Small intestine (tissue), 7 donors: ENCODE results near the gene STIM1. TPM values are rescaled to one million over a fixed set of nuclear protein-coding genes. Genes with fewer than 3 reads are reported as not detected.

Experiments used
- DNase-seq, 2 donors: peaks; one replicate each; pipeline versions ENCODE4 v3.0.0 to v3.0.0-alpha.2; 2013
- FAIRE-seq: peaks from 2 replicates; lab custom pipeline; 2012; peaks lifted over from hg19 to GRCh38; lab: Jason Lieb, UNC
- H3K27ac ChIP-seq, 3 donors: one replicate each; pipeline ENCODE4 v1.5.1; 2013; ENCODE audit warnings: low read length in 2 of 3, mild to moderate bottlenecking in 2 of 3, control low read depth in 1 of 3, inconsistent platforms in 1 of 3, low read depth in 1 of 3, moderate library complexity in 1 of 3
- H3K27me3 ChIP-seq, 3 donors: one replicate each; pipeline ENCODE4 v1.6.1; 2013; ENCODE audit warnings: low read length in 3 of 3, inconsistent platforms in 1 of 3; ENCODE audit not compliant: control insufficient read depth in 3 of 3, insufficient read depth in 3 of 3
- H3K36me3 ChIP-seq, 3 donors: one replicate each; pipeline ENCODE4 v1.6.1; 2013; ENCODE audit warnings: low read length in 3 of 3, inconsistent platforms in 1 of 3, low read depth in 1 of 3, mild to moderate bottlenecking in 1 of 3, moderate library complexity in 1 of 3; ENCODE audit not compliant: control insufficient read depth in 3 of 3, insufficient read depth in 2 of 3
- H3K4me1 ChIP-seq, 3 donors: one replicate each; pipeline ENCODE4 v1.6.1; 2013; ENCODE audit warnings: low read length in 2 of 3, inconsistent platforms in 1 of 3, low read depth in 1 of 3, mild to moderate bottlenecking in 1 of 3, moderate library complexity in 1 of 3; ENCODE audit not compliant: control insufficient read depth in 3 of 3, insufficient read depth in 2 of 3
- H3K4me3 ChIP-seq, 3 donors: one replicate each; pipeline ENCODE4 v1.5.1; 2013; ENCODE audit warnings: low read length in 3 of 3, control low read depth in 1 of 3, inconsistent platforms in 1 of 3, low read depth in 1 of 3, mild to moderate bottlenecking in 1 of 3, moderate library complexity in 1 of 3
- H3K9me3 ChIP-seq, 2 donors: one replicate each; pipeline ENCODE4 v1.6.1; 2013; ENCODE audit warnings: low read depth in 1 of 2, low read length in 1 of 2; ENCODE audit not compliant: control insufficient read depth in 2 of 2, insufficient read depth in 1 of 2
- WGBS, 3 donors: extraction: QIAGEN DNeasy Blood & Tissue Kit; methylation state at CpG; one replicate each; pipeline ENCODE4 v1.1.7; 2013; 5-methylcytosine and 5-hydroxymethylcytosine counted together
- polyA plus RNA-seq, 4 donors: library from polyadenylated mRNA; stranded (reverse) in 3 of 4; unstranded in 1 of 4; fragments of 200-250 nt in 3 of 4; fragments of 120-200 nt in 1 of 4; gene quantifications; one replicate each; pipeline versions ENCODE4 v1.2.1 to v1.2.3, GENCODE V29; 2013
- donor health status: healthy with polysubstance abuse.
- donor health status: control.
- donor health status: control.
- donor health status: Bipolar disorder and iron deficiency.
- donor health status: healthy.

STIM1 gene
- polyA plus RNA-seq, 4 donors = 5.6 to 27.9 (median 11.7) TPM

DNA sequence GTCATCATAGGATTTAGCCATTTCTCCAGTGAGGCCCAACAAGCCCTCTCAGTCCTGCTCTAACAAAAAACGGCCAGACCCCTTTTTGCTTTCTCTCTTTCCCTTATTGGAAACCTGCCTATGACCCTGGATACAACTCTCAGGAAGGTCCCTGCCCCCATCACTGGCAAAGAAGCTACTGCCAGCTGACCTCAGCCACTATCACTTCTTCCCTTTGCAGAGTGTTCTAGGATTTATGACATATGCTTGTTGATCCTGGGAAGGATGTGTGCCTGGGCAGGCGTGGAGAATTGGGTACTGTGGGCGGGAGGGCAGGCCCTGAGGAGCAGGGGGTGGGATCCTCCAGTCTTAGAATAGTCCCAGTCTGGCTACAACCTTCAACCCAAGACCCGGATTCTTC, 39.6 kb upstream of the STIM1 start:
- 89 to 92% (median 92%) methylated on average over 4 of the region's 4 CpGs for WGBS, 3 donors
- DNase-seq = no peak
- H3K9me3 ChIP-seq = no peaks in the 10 kb centered on the region
- H3K27me3 ChIP-seq = no peaks in the 10 kb centered on the region
- H3K4me1 ChIP-seq = peaks cover 0 to 14% (median 0%) of the 10 kb centered on the region in 3 donors
- no peak overlapping the region for H3K27ac ChIP-seq
- no peak for FAIRE-seq
- no peak overlapping the region for H3K4me3 ChIP-seq
- H3K36me3 ChIP-seq = peaks cover 0 to 41% (median 0%) of the 10 kb centered on the region in 3 donors

DNA sequence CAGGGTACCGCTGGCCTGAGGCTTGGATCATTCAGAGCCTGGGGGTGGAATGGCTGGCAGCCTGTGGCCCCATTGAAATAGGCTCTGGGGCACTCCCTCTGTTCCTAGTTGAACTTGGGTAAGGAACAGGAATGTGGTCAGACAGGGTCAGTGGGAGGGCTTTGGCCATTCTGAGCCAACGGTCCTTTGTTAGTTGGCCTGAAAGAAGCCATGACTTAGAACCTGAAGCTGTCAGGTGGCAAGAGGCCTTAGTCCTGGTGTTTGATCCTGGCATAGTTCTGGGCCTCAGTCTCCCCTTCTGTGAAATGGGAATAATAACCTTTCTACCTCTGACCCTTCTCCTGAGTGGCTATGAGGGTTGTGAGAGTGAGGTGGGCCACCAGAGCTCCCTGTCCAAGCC, 38.8 kb upstream of the STIM1 start:
- Histone ChIP-seq H3K36me3 (peaks cover 0 to 40% (median 0%) of the 10 kb centered on the region in 3 donors), H3K4me1 (peaks cover 0 to 14% (median 0%) of the 10 kb centered on the region in 3 donors), H3K4me3 (no peak overlapping the region), H3K9me3 (no peaks in the 10 kb centered on the region), H3K27me3 (no peaks in the 10 kb centered on the region), H3K27ac (peak overlapping the region in 1 of 3 donors; percentile 54)
- FAIRE-seq = no peak
- DNase-seq = no peak
- 81 to 93% (median 91%) methylated on average over 2 of the region's 2 CpGs for WGBS, 3 donors

- peak overlapping the region in 1 of 3 donors; percentile 56 for H3K27ac ChIP-seq
- H3K4me1 ChIP-seq = peaks cover 0 to 14% (median 0%) of the 10 kb centered on the region in 3 donors
- H3K4me3 ChIP-seq = peak overlapping the region in 1 of 3 donors; percentile 23
- DNase-seq (peak in 1 of 2 donors; percentile 63), FAIRE-seq (no peak)
- no peaks in the 10 kb centered on the region for H3K27me3 ChIP-seq
- H3K36me3 ChIP-seq = peaks cover 0 to 41% (median 0%) of the 10 kb centered on the region in 3 donors
- whole genome bisulfite sequencing, 3 donors = 80 to 85% (median 84%) methylated on average over 10 of the region's 10 CpGs
- no peaks in the 10 kb centered on the region for H3K9me3 ChIP-seq
Observed at GRCh38 chr11:3817181-3817800, 38.2 kb upstream of the STIM1 start.

GRCh38 chr11:3820971-3821370, 34.5 kb upstream of the STIM1 start:
- 94 to 100% (median 95%) methylated on average over 2 of the region's 2 CpGs for WGBS, 3 donors
- Histone ChIP-seq H3K9me3 (no peaks in the 10 kb centered on the region), H3K27me3 (no peaks in the 10 kb centered on the region), H3K4me3 (no peak overlapping the region), H3K36me3 (peaks cover 0 to 61% (median under 1%) of the 10 kb centered on the region in 3 donors), H3K27ac (no peak overlapping the region), H3K4me1 (peaks cover 0 to 14% (median 0%) of the 10 kb centered on the region in 3 donors)
- FAIRE-seq (no peak), DNase-seq (no peak)

DNA sequence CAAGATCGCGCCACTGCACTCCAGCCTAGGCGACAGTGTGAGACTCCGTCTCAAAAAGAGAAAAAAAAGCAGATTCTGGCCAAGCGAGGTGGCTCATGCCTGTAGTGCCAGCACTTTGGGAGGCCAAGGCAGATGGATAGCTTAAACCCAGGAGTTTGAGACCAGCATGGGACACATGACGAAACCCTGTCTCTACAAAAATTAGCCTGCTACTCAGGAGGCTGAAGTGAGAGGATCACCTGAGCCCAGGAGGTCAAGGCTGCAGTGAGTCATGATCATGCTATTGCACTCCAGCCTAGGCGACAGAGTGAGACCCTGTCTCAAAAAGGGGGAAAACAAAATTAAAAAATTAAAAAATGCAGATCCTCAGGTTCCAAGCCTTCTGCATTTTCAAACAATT, 33.2 kb upstream of the STIM1 start:
- FAIRE-seq (no peak), DNase-seq (no peak)
- no peak overlapping the region for H3K27ac ChIP-seq
- H3K4me3 ChIP-seq = no peak overlapping the region
- peaks cover 7 to 59% (median 14%) of the 10 kb centered on the region in 3 donors for H3K36me3 ChIP-seq
- peaks cover 0 to 5% (median 0%) of the 10 kb centered on the region in 3 donors for H3K4me1 ChIP-seq
- 93 to 97% (median 96%) methylated on average over 5 to 7 of the region's 7 CpGs for WGBS, 3 donors
- H3K27me3 ChIP-seq = no peaks in the 10 kb centered on the region
- H3K9me3 ChIP-seq = no peaks in the 10 kb centered on the region

DNA sequence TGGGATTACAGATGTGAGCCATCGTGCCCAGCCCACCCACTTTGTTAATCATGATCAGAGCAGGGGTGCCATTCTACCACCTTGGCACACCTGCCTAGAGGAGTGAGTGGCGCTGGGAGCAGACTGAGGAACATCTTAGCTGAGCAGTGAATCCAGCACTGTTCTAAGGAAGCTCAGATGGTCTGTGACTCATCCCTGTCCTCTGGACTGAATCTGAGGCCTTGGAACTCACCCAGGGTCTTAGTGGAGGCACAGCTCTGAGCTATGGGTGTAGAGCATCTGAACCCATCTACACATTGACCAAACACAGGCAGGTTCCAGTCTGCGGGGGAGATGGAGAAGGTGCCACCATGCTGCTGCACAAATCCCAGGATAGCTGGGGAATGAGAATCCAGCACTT, 32.2 kb upstream of the STIM1 start:
- DNase-seq = no peak
- H3K4me1 ChIP-seq = peaks cover 0 to 2% (median 0%) of the 10 kb centered on the region in 3 donors

DNA sequence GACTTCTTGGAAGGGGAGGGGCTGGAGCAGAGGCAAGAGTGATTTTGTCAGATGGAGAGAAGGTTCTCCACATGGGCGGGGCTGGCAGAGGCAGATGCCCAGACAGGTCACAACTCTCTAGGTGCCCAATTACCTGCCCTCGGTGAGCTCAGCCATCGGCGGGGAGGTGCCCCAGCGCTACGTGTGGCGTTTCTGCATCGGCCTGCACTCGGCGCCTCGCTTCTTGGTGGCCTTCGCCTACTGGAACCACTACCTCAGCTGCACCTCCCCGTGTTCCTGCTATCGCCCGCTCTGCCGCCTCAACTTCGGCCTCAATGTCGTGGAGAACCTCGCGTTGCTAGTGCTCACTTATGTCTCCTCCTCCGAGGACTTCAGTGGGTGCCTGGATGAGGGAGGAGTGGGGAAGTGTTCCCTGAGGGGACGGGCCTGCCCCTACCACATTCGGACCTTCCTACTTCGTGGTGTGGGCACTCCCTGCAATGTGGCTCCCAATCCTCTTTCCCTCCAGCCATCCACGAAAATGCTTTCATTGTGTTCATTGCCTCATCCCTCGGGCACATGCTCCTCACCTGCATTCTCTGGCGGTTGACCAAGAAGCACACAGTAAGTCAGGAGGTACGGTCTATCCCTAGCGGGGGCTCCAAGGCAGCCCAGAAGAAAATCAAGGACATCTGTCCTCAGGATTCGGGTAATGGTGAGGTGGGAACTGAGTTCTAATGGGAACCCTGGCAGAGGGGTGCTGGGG, 31.5 kb upstream of the STIM1 start:
- DNase-seq (no peak), FAIRE-seq (no peak)
- H3K4me3 ChIP-seq = no peak overlapping the region
- WGBS, 3 donors = 94 to 95% (median 94%) methylated on average over 28 to 30 of the region's 30 CpGs
- no peaks in the 10 kb centered on the region for H3K4me1 ChIP-seq
- H3K27me3 ChIP-seq = no peaks in the 10 kb centered on the region
- H3K9me3 ChIP-seq = no peaks in the 10 kb centered on the region
- H3K36me3 ChIP-seq = peaks cover 7 to 59% (median 20%) of the 10 kb centered on the region in 3 donors
- no peak overlapping the region for H3K27ac ChIP-seq

More for the DNA sequence above, 32.2 kb upstream of the STIM1 start:
- no peak overlapping the region for H3K4me3 ChIP-seq
- peaks cover 7 to 62% (median 20%) of the 10 kb centered on the region in 3 donors for H3K36me3 ChIP-seq
- no peaks in the 10 kb centered on the region for H3K27me3 ChIP-seq
- no peaks in the 10 kb centered on the region for H3K9me3 ChIP-seq
- FAIRE-seq = no peak
- WGBS, 3 donors = 84 to 94% (median 90%) methylated on average over 3 of the region's 3 CpGs
- H3K27ac ChIP-seq = no peak overlapping the region

DNA sequence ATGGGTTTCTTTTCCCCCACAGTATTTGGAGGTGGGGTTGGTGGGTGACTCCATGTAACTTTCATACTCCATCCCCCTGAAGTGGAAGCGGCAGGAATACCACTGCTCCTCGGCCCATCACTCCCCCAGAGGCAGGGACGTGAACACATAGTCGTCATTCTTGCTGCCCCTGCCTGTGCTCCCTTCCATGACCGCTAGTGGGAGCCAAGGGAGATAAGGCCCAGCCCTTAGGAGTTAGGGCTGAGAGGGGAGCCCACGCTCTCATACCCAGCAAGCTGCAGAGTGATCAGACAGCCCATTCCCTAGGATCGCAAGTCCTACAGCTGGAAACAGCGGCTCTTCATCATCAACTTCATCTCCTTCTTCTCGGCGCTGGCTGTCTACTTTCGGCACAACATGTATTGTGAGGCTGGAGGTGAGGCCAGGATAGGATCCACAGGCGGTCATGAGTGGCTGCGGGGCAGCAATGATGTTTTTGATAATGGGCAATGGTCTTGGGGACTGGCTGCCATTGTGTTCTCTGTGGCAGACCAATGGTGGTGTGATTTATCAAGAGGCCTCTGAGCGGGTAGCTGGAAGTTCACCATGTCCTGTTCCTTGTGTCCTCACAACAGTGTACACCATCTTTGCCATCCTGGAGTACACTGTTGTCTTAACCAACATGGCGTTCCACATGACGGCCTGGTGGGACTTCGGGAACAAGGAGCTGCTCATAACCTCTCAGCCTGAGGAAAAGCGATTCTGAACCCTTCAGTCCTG, 30.6 kb upstream of the STIM1 start:
- H3K36me3 ChIP-seq = peaks cover 7 to 64% (median 20%) of the 10 kb centered on the region in 3 donors
- DNase-seq = peak; percentile 63 to 70
- H3K27me3 ChIP-seq = no peaks in the 10 kb centered on the region
- H3K4me3 ChIP-seq = no peak overlapping the region
- no peak overlapping the region for H3K27ac ChIP-seq
- WGBS, 3 donors = 75 to 86% (median 78%) methylated on average over 18 of the region's 18 CpGs
- H3K9me3 ChIP-seq = no peaks in the 10 kb centered on the region
- no peaks in the 10 kb centered on the region for H3K4me1 ChIP-seq
- FAIRE-seq = no peak
